Ishikawa (cell line): ENCODE measurements around the gene XPO5.

Experiments
- CEBPB ChIP-seq: IDR thresholded peaks from 2 replicates; pipeline ENCODE4 v1.6.1; 2012
- CREB1 ChIP-seq: IDR thresholded peaks from 2 replicates; pipeline ENCODE4 v1.6.1; 2012; ENCODE audit warnings: low read depth
- EGR1 ChIP-seq: IDR thresholded peaks from 2 replicates; pipeline ENCODE4 v1.6.1; 2012
- EP300 ChIP-seq: IDR thresholded peaks from 2 replicates; pipeline ENCODE4 v1.6.1; 2012; ENCODE audit warnings: borderline replicate concordance
- FOXM1 ChIP-seq: IDR thresholded peaks from 2 replicates; pipeline ENCODE4 v1.6.1; 2012; ENCODE audit warnings: low read depth, borderline replicate concordance
- MAX ChIP-seq: IDR thresholded peaks from 2 replicates; pipeline ENCODE4 v1.6.1; 2012
- NFIC ChIP-seq: IDR thresholded peaks from 2 replicates; pipeline ENCODE4 v1.6.1; 2012
- RAD21 ChIP-seq: IDR thresholded peaks from 2 replicates; pipeline ENCODE4 v1.6.1; 2012; ENCODE audit warnings: low read depth
- REST ChIP-seq: IDR thresholded peaks from 2 replicates; pipeline ENCODE4 v1.6.1; 2012; ENCODE audit warnings: low read depth, mild to moderate bottlenecking
- TAF1 ChIP-seq: IDR thresholded peaks from 2 replicates; pipeline ENCODE4 v1.6.1; 2012; ENCODE audit warnings: low read depth, mild to moderate bottlenecking
- TCF12 ChIP-seq: IDR thresholded peaks from 2 replicates; pipeline ENCODE4 v1.6.1; 2012; ENCODE audit warnings: low read depth
- TEAD4 ChIP-seq: IDR thresholded peaks from 2 replicates; pipeline ENCODE4 v1.6.1; 2012
- USF1 ChIP-seq: IDR thresholded peaks from 2 replicates; pipeline ENCODE4 v1.6.1; 2012
- YY1 ChIP-seq: IDR thresholded peaks from 2 replicates; pipeline ENCODE4 v1.6.1; 2012; ENCODE audit warnings: low read depth
- ZBTB7A ChIP-seq: IDR thresholded peaks from 2 replicates; pipeline ENCODE4 v1.6.1; 2012; ENCODE audit warnings: low read depth

Gene XPO5

GRCh38 chr6:43604174-43604573, 28.3 kb upstream of the XPO5 start:
- TF ChIP-seq TCF12: no peak
- no peak for TF ChIP-seq EGR1
- TF ChIP-seq CREB1: no peak
- no peak for TF ChIP-seq TAF1
- no peak for TF ChIP-seq CEBPB

GRCh38 chr6:43600595-43600994, 24.8 kb upstream of the XPO5 start:
- TF ChIP-seq MAX (no peak), CEBPB (no peak), TAF1 (no peak), TEAD4 (no peak), ZBTB7A (no peak), RAD21 (no peak), EP300 (no peak), TCF12 (no peak), USF1 (no peak), REST (no peak)

GRCh38 chr6:43593938-43594337, 18.1 kb upstream of the XPO5 start:
- TF ChIP-seq YY1 (no peak), CEBPB (no peak), TAF1 (no peak), USF1 (no peak), TEAD4 (no peak), ZBTB7A (no peak), EGR1 (no peak), RAD21 (no peak)

GRCh38 chr6:43588194-43588593, 12.4 kb upstream of the XPO5 start:
- TF ChIP-seq RAD21: no peak
- TF ChIP-seq CEBPB: no peak

GRCh38 chr6:43584892-43585570, 9.2 kb upstream of the XPO5 start:
- TF ChIP-seq EGR1: no peak
- no peak for TF ChIP-seq YY1
- TF ChIP-seq CEBPB: no peak
- TF ChIP-seq MAX: no peak
- TF ChIP-seq NFIC: no peak
- TF ChIP-seq TAF1: no peak

GRCh38 chr6:43582911-43583310, 7.1 kb upstream of the XPO5 start:
- TF ChIP-seq REST: no peak
- TF ChIP-seq TEAD4: no peak
- no peak for TF ChIP-seq MAX
- no peak for TF ChIP-seq TAF1
- no peak for TF ChIP-seq TCF12
- no peak for TF ChIP-seq YY1
- TF ChIP-seq RAD21: no peak
- TF ChIP-seq NFIC: no peak
- no peak for TF ChIP-seq FOXM1
- no peak for TF ChIP-seq EGR1
- TF ChIP-seq USF1: no peak
- no peak for TF ChIP-seq CEBPB
- TF ChIP-seq EP300: no peak
